HFF-Myc (cell line): Measurements from ENCODE around the gene PIK3C2G.

Experiments used
- DNase-seq: peaks from one replicate; pipeline ENCODE4 v3.0.0-alpha.2; 2011; ENCODE audit warnings: low read depth; ENCODE audit errors: extremely low read depth
- H3K4me3 ChIP-seq: replicated peaks from 2 replicates; pipeline ENCODE4 v1.5.1; 2011; ENCODE audit warnings: low read depth, mild to moderate bottlenecking, control low read depth, low read length
- CTCF ChIP-seq: IDR thresholded peaks from 2 replicates; pipeline ENCODE4 v1.5.1; 2012; ENCODE audit warnings: mild to moderate bottlenecking, low read depth, low read length, control low read depth; ENCODE audit errors: missing control alignments

PIK3C2G gene

DNA sequence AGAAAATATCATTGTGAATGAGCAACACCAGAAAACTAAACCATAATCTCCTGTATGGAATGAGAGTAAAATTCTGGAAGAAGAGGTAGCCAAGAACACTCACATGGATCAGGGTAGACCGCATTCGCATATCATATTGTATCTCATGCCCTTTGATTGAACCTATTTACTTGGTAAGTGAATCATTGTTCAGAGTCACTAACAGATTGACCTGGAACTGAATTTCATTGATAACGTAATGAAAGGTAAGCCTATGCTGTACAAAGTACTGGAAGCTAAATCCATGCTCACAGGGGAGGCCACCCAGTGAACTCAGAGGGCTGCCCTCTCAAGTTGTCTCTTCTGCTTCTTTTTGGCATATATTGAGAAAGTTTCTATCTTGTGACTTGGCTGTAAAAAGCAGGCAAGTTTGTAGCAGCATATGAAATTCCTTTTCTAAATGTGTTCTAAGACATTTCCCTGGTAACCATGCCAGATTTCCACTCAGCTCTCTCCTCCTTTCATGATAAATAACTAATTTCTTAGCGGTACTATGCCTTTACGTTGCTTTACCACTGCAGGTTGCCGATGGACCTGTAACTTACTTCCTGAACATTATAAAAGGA lies 385.1 kb downstream of the PIK3C2G start:
- DNase-seq = no peak
- TF ChIP-seq CTCF = no peak
- no peak overlapping the region for H3K4me3 ChIP-seq

- no peak for TF ChIP-seq CTCF
- no peak for DNase-seq
- H3K4me3 ChIP-seq = no peak overlapping the region
These were observed 390.2 kb downstream of the PIK3C2G start for GRCh38 chr12:18651525-18651924.

- DNase-seq = no peak
- no peak for TF ChIP-seq CTCF
- H3K4me3 ChIP-seq = no peak overlapping the region
These were observed 391.3 kb downstream of the PIK3C2G start for GRCh38 chr12:18652596-18652995.

- TF ChIP-seq CTCF = no peak
- no peak overlapping the region for H3K4me3 ChIP-seq
- no peak for DNase-seq
These were observed 392.1 kb downstream of the PIK3C2G start for GRCh38 chr12:18653465-18653864.

- no peak for TF ChIP-seq CTCF
- no peak overlapping the region for H3K4me3 ChIP-seq
- no peak for DNase-seq
These were observed 394.0 kb downstream of the PIK3C2G start for GRCh38 chr12:18655351-18655750.

DNA sequence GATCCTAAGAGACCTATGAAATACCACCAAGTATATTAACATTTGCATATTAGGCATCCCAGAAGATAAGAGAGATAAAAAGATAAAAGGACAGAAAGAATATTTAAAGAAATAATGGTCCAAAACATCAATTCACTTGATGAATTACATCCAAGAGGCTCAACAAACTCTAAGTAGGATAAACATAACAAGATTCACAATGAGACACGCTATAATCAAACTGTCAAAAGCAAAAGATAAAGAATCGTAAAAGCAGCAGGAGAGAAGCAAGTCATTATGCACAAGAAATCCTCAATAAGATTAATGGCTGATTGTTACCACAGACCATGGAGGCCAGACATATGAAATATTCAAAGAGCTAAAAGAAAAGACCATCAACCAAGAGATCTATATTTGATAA lies 396.9 kb downstream of the PIK3C2G start:
- TF ChIP-seq CTCF = no peak
- no peak overlapping the region for H3K4me3 ChIP-seq
- no peak for DNase-seq

- no peak for DNase-seq
- no peak overlapping the region for H3K4me3 ChIP-seq
These were observed 397.5 kb downstream of the PIK3C2G start for GRCh38 chr12:18658829-18659228.

More at GRCh38 chr12:18658829-18659228, 397.5 kb downstream of the PIK3C2G start:
- no peak for TF ChIP-seq CTCF
